HepG2 (cell line): Measurements from ENCODE around the gene BRCA1. TPM values are rescaled to one million over a fixed set of nuclear protein-coding genes. Genes with fewer than 3 reads are reported as not detected.
A peak's percentile ranks its signal among the peaks of the same experiment; 100 is the strongest.

ENCODE experiments used
- GABPB1 ChIP-seq: IDR thresholded peaks from 2 replicates; pipeline ENCODE4 v1.6.1; 2016; ENCODE audit warnings: mild to moderate bottlenecking, missing genetic modification reagents, moderate library complexity, missing compliant biosample characterization
- KDM5B ChIP-seq: sonication (generic); formaldehyde crosslinking; IDR thresholded peaks from 2 replicates; pipeline ENCODE4 v1.4.0; 2020; ENCODE audit warnings: missing genetic modification reagents, mild to moderate bottlenecking, borderline replicate concordance
- MIER3 ChIP-seq: IDR thresholded peaks from 2 replicates; pipeline ENCODE4 v1.6.1; 2016; ENCODE audit warnings: missing compliant biosample characterization, borderline replicate concordance
- MTF1 ChIP-seq: sonication (generic); formaldehyde crosslinking; IDR thresholded peaks from 2 replicates; pipeline ENCODE4 v1.5.0; 2020; ENCODE audit warnings: missing genetic modification reagents
- RELA ChIP-seq: sonication (generic); formaldehyde crosslinking; IDR thresholded peaks from 2 replicates; pipeline ENCODE4 v1.4.0; 2020; ENCODE audit warnings: missing genetic modification reagents
- RFX1 ChIP-seq: fragments of 450-650 bp; IDR thresholded peaks from 2 replicates; pipeline ENCODE4 v1.6.1; 2017
- ZBTB7B ChIP-seq: sonication (generic); formaldehyde crosslinking; IDR thresholded peaks from 2 replicates; pipeline ENCODE4 v1.4.0; 2020; ENCODE audit warnings: missing genetic modification reagents
- ZNF773 ChIP-seq: sonication (generic); formaldehyde crosslinking; IDR thresholded peaks from 2 replicates; pipeline ENCODE4 v1.4.0; 2020; ENCODE audit warnings: missing genetic modification reagents, borderline replicate concordance
- polyA plus RNA-seq, 8 experiments: library from polyadenylated mRNA; depleted of rRNA in 3 of 8; stranded (reverse) in 7 of 8; unstranded in 1 of 8; fragments of >200 nt; fragmentation: Illumina TruSeq in 4 of 8; extraction: Trizol in 4 of 8; gene quantifications; 2 replicates each; pipeline versions ENCODE4 v1.2.1 to v1.2.3, GENCODE V29; 2011 to 2016; ENCODE audit warnings: low read depth in 4 of 8, missing spikeins in 1 of 8, mixed read lengths in 1 of 8; ENCODE audit not compliant: insufficient read depth in 1 of 8
- total RNA-seq, 5 experiments: library from RNA; depleted of rRNA; stranded (reverse); fragments of >200 nt; fragmentation: Illumina TruSeq; extraction: Trizol; gene quantifications; 2 replicates each; pipeline ENCODE4 v1.2.3, GENCODE V29; 2016; ENCODE audit warnings: low read depth in 1 of 5
- TF ChIP-seq, protein P1 (sequence below): IDR thresholded peaks from 2 replicates; pipeline ENCODE4 v1.6.1; 2012; ENCODE audit warnings: low read length, improper control_type of control experiment
- TF ChIP-seq, protein P2 (sequence below): sonication (generic); formaldehyde crosslinking; IDR thresholded peaks from 2 replicates; pipeline ENCODE4 v1.5.1; 2020; ENCODE audit warnings: mild to moderate bottlenecking, missing genetic modification reagents
- TF ChIP-seq, protein P3 (sequence below): sonication (generic); formaldehyde crosslinking; conservative IDR thresholded peaks from 2 replicates; pipeline ENCODE4 v1.4.0; 2020; ENCODE audit warnings: mild to moderate bottlenecking, missing genetic modification reagents, moderate library complexity
- TF ChIP-seq, protein P4 (sequence below): IDR thresholded peaks from 2 replicates; pipeline ENCODE4 v1.6.1; 2016; ENCODE audit warnings: low read depth, borderline replicate concordance
- TF ChIP-seq, protein P5 (sequence below): sonication (generic); formaldehyde crosslinking; IDR thresholded peaks from 2 replicates; pipeline ENCODE4 v1.4.0; 2020; ENCODE audit warnings: missing genetic modification reagents

BRCA1 gene
- total and polyA plus RNA-seq, 2 of the 13 experiments (the other 11 are each of a cell fraction or from before 2014, with no cell fraction given) = 13.3 to 37.5 TPM

DNA sequence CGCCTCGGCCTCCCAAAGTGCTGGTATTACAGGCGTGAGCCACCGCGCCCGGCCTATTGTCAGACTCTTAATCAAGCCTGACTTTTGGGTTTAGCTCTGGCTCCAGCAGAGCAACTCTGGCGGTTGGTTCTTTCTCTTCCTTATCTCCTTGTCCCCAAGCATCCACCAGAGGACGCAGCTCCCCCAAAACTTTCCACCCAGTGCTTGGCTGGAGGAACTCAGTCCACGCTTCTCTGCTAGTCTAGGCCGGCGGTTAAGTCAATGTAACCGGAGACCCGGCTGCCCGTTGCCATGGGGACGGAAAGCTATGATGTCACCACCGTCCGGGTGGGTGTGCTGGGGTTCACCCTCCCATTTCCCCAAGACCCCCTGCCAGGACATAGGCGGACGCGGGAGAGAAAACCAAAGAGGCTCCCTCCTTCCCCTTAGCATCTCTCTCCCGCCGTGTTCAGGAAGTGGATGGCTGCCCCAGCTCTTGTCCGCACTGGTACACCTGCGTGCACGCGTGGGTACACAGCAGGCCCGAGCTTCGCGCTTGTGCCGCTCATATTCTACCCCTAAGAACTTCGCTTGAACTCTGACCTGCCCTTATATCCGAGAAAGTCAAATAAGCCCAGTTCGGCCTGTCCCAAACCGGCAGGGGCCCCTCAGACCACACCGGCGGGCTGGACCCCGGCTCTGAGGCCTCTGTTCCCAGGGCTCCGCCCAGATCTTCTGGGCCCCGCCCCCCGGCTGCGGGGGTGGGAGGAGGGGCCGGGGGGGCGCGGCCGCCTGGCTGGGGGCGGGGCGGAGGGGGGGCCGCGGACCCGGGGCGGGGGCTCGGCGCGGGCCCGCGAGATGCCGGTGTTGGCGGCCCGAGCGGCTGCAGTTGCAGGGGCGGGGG is 100.5 kb downstream of the BRCA1 start, which contains the start of gene RND2 (continued):
- peak; percentile 80; the same call in 1 of the 2 replicates for TF ChIP-seq ZBTB7B (CRISPR knock-in tag)
- TF ChIP-seq, protein P1, sequence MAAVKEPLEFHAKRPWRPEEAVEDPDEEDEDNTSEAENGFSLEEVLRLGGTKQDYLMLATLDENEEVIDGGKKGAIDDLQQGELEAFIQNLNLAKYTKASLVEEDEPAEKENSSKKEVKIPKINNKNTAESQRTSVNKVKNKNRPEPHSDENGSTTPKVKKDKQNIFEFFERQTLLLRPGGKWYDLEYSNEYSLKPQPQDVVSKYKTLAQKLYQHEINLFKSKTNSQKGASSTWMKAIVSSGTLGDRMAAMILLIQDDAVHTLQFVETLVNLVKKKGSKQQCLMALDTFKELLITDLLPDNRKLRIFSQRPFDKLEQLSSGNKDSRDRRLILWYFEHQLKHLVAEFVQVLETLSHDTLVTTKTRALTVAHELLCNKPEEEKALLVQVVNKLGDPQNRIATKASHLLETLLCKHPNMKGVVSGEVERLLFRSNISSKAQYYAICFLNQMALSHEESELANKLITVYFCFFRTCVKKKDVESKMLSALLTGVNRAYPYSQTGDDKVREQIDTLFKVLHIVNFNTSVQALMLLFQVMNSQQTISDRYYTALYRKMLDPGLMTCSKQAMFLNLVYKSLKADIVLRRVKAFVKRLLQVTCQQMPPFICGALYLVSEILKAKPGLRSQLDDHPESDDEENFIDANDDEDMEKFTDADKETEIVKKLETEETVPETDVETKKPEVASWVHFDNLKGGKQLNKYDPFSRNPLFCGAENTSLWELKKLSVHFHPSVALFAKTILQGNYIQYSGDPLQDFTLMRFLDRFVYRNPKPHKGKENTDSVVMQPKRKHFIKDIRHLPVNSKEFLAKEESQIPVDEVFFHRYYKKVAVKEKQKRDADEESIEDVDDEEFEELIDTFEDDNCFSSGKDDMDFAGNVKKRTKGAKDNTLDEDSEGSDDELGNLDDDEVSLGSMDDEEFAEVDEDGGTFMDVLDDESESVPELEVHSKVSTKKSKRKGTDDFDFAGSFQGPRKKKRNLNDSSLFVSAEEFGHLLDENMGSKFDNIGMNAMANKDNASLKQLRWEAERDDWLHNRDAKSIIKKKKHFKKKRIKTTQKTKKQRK = no peak
- TF ChIP-seq MTF1 (CRISPR knock-in tag) = no peak
- TF ChIP-seq, protein P2, sequence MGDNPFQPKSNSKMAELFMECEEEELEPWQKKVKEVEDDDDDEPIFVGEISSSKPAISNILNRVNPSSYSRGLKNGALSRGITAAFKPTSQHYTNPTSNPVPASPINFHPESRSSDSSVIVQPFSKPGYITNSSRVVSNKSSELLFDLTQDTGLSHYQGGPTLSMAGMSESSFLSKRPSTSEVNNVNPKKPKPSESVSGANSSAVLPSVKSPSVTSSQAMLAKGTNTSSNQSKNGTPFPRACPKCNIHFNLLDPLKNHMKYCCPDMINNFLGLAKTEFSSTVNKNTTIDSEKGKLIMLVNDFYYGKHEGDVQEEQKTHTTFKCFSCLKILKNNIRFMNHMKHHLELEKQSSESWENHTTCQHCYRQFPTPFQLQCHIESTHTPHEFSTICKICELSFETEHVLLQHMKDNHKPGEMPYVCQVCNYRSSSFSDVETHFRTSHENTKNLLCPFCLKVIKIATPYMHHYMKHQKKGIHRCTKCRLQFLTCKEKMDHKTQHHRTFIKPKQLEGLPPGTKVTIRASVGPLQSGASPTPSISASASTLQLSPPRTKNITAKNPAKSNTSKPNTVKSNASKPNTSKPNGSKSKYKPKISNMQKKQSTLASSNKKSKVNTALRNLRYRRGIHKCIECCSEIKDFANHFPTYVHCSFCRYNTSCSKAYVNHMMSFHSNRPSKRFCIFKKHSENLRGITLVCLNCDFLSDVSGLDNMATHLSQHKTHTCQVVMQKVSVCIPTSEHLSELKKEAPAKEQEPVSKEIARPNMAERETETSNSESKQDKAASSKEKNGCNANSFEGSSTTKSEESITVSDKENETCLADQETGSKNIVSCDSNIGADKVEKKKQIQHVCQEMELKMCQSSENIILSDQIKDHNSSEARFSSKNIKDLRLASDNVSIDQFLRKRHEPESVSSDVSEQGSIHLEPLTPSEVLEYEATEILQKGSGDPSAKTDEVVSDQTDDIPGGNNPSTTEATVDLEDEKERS = no peak
- peak; percentile 62; the same call in 1 of the 2 replicates for TF ChIP-seq RELA (CRISPR knock-in tag)
- TF ChIP-seq KDM5B = peak; percentile 52; the same call in 1 of the 2 replicates
- TF ChIP-seq, protein P3, sequence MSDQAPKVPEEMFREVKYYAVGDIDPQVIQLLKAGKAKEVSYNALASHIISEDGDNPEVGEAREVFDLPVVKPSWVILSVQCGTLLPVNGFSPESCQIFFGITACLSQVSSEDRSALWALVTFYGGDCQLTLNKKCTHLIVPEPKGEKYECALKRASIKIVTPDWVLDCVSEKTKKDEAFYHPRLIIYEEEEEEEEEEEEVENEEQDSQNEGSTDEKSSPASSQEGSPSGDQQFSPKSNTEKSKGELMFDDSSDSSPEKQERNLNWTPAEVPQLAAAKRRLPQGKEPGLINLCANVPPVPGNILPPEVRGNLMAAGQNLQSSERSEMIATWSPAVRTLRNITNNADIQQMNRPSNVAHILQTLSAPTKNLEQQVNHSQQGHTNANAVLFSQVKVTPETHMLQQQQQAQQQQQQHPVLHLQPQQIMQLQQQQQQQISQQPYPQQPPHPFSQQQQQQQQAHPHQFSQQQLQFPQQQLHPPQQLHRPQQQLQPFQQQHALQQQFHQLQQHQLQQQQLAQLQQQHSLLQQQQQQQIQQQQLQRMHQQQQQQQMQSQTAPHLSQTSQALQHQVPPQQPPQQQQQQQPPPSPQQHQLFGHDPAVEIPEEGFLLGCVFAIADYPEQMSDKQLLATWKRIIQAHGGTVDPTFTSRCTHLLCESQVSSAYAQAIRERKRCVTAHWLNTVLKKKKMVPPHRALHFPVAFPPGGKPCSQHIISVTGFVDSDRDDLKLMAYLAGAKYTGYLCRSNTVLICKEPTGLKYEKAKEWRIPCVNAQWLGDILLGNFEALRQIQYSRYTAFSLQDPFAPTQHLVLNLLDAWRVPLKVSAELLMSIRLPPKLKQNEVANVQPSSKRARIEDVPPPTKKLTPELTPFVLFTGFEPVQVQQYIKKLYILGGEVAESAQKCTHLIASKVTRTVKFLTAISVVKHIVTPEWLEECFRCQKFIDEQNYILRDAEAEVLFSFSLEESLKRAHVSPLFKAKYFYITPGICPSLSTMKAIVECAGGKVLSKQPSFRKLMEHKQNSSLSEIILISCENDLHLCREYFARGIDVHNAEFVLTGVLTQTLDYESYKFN (CRISPR knock-in tag) = peak; percentile 46
- peak; percentile 49 for TF ChIP-seq GABPB1
- TF ChIP-seq, protein P4, sequence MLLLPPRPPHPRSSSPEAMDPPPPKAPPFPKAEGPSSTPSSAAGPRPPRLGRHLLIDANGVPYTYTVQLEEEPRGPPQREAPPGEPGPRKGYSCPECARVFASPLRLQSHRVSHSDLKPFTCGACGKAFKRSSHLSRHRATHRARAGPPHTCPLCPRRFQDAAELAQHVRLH (CRISPR knock-in tag) = peak; percentile 91
- TF ChIP-seq, protein P5, sequence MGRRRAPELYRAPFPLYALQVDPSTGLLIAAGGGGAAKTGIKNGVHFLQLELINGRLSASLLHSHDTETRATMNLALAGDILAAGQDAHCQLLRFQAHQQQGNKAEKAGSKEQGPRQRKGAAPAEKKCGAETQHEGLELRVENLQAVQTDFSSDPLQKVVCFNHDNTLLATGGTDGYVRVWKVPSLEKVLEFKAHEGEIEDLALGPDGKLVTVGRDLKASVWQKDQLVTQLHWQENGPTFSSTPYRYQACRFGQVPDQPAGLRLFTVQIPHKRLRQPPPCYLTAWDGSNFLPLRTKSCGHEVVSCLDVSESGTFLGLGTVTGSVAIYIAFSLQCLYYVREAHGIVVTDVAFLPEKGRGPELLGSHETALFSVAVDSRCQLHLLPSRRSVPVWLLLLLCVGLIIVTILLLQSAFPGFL (CRISPR knock-in tag) = no peak
- peak; percentile 88 for TF ChIP-seq RFX1
- TF ChIP-seq MIER3 (CRISPR knock-in tag) = peak; percentile 89; the same call in 1 of the 2 replicates
- TF ChIP-seq ZNF773 (CRISPR knock-in tag) = no peak
